GM12892 (cell line): ENCODE results near the gene ECE1.

Source experiments
- POLR2A ChIP-seq: IDR thresholded peaks from 2 replicates; pipeline ENCODE4 v1.6.1; 2011; ENCODE audit warnings: low read depth, low read length, control low read depth
- POLR2AphosphoS5 ChIP-seq: IDR thresholded peaks from 2 replicates; pipeline ENCODE4 v1.6.1; 2011; ENCODE audit warnings: low read depth, low read length, control low read depth
- TAF1 ChIP-seq: IDR thresholded peaks from 2 replicates; pipeline ENCODE4 v1.6.1; 2011; ENCODE audit warnings: low read depth, mild to moderate bottlenecking, control low read depth, low read length, borderline replicate concordance

DNA sequence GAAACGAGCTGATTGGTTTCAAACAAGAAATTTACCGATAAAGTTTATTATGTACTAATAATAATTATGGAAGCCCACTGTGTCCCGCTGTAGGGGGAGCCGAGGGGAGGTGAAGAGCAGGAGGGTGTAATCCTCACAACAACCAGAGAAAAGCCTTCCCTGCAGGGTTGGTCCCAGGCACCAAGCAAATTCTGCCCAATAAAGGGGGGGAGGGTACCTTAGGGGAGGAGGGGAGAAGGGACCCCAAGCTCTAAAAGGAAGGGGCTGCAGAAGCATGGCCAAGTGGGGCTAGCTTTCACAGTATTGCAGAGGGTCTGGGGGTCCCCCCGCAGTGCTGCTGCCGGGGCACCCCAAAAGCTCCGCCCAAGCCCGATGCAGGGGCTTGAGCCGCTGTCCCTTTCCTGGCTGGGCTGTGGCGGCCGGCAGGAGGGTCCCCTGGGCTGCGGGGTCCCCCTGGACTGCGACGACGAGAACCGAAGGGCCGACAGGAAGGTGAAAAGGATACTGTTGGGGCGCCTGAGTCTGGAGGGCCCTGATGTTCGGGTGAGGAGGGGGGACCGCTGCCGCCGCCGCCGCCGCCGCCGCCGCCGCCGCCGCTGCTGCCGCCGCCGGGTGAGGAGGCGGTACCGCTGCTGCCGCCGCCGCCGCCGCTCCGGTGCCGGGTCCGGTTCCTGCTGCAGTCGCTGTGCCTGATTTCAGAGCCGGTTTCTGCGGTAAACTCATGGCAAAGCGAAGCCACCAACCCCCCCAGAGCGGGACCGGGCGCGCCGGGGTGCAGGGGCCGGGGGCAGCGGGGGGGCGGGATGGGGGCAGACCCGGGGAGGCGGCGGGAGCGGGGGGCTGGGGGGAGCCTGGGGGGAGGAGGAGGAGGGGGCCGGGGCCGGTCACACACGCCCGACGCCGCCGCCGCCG is 114.3 kb downstream of the ECE1 start:
- TF ChIP-seq POLR2A: peak; percentile 19; the same call in 1 of the 2 replicates
- TF ChIP-seq POLR2AphosphoS5: no peak
- TF ChIP-seq TAF1: no peak
